ENCODE measurements around the gene WWOX.

Gene WWOX

DNA sequence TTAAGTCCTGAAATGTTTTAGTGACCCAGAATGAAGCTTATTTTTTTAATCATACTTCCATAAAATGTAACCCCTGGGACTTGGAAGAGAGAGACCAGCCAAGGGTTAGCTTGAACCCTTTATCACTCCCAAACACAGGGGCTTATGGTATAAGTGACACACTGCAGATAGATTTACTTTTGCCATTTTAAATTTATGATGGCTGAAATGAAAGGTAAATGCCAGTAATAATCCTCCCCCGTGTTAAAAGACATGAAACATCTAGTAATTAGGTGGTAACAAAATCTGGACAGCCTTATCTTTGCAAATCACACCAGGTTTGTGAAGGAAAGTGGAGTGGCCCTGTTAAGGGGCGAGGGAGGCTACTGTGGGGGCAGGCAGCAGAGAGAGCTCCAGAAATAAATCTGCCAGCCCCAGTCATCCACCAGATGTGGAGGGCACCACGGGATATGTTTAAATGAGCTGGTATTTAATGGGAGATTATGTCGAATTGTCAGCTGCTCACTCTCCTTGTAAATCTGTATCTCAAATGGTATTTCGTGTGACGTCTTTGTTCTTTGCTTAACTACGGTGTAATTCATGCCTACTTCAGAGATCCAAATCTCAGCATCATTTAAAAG is 326.5 kb downstream of the WWOX start:
- DNase-seq (ENCODE audit: low read depth) = no peak
- TF ChIP-seq, protein P1, sequence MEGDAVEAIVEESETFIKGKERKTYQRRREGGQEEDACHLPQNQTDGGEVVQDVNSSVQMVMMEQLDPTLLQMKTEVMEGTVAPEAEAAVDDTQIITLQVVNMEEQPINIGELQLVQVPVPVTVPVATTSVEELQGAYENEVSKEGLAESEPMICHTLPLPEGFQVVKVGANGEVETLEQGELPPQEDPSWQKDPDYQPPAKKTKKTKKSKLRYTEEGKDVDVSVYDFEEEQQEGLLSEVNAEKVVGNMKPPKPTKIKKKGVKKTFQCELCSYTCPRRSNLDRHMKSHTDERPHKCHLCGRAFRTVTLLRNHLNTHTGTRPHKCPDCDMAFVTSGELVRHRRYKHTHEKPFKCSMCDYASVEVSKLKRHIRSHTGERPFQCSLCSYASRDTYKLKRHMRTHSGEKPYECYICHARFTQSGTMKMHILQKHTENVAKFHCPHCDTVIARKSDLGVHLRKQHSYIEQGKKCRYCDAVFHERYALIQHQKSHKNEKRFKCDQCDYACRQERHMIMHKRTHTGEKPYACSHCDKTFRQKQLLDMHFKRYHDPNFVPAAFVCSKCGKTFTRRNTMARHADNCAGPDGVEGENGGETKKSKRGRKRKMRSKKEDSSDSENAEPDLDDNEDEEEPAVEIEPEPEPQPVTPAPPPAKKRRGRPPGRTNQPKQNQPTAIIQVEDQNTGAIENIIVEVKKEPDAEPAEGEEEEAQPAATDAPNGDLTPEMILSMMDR (IDR thresholded peaks at IDR 0.05; ENCODE audit: insufficient read depth, low read depth, low read length, missing control alignments) = no peak
- H3K4me3 ChIP-seq (ENCODE audit: low read length) = no peak overlapping the region

DNA sequence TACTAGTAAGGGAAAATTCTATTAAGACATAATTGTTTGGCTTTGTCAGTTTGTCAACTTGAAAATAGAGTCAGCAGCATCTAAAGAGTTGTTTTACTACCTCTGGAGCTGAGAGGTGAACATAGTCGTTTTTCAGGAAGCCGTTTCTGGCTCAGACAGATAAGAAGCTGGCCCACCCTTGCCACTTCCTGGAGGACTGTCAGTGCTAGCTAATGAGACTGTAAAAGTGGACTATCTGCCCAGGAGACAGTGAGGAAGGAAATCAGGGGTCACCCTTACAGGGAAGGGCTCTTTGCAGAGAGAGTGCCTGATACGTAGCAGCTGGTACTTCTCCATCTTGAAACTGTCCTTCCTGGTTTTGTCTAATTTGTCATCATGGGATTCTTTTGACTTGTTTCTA is 328.7 kb downstream of the WWOX start:
- TF ChIP-seq, protein P1 (IDR thresholded peaks at IDR 0.05; ENCODE audit: insufficient read depth, low read depth, low read length, missing control alignments) = no peak
- H3K4me3 ChIP-seq (ENCODE audit: low read length) = no peak overlapping the region
- DNase-seq (ENCODE audit: low read depth) = no peak

DNA sequence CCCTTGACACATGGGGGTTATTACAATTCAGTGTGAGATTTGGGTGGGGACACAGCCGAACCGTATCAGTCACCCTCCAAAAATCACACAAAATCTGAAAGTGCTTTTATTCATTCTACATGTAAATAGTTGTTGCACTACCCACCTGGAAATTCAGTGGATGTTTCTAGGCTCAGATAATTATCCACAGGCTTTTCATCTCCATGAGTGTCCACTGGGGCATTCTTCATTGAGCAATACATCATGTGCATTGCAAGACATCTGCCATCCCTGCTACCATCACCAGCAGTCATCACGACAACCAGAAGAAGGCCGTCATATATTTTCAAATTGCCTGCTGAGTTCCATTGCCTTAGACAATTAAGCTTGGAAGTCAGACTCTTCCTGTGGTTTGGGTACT is 330.8 kb downstream of the WWOX start:
- no peak for DNase-seq (ENCODE audit: low read depth)
- TF ChIP-seq, protein P1 (IDR thresholded peaks at IDR 0.05; ENCODE audit: insufficient read depth, low read depth, low read length, missing control alignments) = no peak
- no peak overlapping the region for H3K4me3 ChIP-seq (ENCODE audit: low read length)

DNA sequence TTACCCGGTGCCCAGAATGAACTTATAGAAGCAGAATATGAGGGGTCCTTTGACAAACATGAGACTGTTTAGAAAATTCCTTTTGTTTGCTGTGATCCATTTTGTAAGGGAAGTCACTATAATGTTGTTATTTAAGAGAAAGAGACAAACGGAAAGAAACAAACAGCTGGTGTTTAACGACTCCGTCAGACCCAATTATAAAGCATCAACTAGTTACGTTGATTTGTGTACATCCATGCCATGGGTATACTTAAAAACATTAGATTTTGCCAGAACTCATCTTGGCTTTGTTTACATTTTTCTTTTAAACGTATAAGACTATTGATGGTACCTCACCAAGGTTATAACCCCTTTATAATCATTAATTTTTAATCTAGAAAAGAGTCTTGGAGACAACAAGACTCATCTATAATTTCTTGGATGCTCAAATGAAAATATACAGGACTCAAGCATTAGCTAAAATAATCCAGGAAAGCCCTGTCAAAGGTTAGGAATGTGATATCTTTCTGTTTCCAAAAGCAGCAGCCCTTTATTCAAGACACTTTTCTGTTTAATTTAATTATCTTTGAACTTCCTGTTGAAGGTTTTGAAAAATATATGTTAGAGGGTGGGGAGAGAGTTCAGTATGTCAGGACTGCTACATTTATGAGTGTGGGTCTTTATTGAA is 331.7 kb downstream of the WWOX start:
- H3K4me3 ChIP-seq (ENCODE audit: low read length) = no peak overlapping the region
- no peak for DNase-seq (ENCODE audit: low read depth)
- TF ChIP-seq, protein P1 (IDR thresholded peaks at IDR 0.05; ENCODE audit: insufficient read depth, low read depth, low read length, missing control alignments) = no peak

DNA sequence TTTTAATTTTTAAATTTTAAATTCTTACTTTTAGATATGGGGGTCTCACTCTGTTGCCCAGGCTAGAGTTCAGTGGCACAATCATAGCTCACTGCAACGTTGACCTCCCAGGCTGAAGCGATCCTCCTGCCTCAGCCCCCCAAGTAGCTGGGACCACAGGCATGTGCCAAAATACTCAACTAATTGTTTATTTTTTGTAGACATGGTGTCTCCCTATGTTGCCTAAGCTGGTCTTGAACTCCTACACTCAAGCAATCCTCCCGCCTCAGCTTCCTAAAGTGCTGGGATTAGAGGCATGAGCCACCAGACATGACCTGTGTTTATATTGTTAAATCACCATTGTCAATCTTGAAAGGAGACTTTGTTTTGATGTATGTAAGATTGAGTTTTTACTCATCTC is 332.2 kb downstream of the WWOX start:
- TF ChIP-seq, protein P1 (IDR thresholded peaks at IDR 0.05; ENCODE audit: insufficient read depth, low read depth, low read length, missing control alignments) = no peak
- no peak for DNase-seq (ENCODE audit: low read depth)

DNA sequence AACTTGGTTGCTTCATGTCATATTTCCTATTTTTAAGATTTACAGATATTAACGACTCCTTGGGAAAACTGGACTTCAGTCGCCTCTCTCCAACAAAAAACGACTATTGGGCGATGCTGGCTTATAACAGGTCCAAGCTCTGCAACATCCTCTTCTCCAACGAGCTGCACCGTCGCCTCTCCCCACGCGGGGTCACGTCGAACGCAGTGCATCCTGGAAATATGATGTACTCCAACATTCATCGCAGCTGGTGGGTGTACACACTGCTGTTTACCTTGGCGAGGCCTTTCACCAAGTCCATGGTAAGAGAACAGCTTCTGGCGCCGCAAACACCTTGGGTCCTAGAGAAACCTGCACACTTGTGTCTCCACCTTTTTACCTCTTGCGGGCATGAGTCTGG is 333.0 kb downstream of the WWOX start:
- TF ChIP-seq, protein P1 (IDR thresholded peaks at IDR 0.05; ENCODE audit: insufficient read depth, low read depth, low read length, missing control alignments) = no peak
- no peak overlapping the region for H3K4me3 ChIP-seq (ENCODE audit: low read length)
- DNase-seq (ENCODE audit: low read depth) = no peak

More for the DNA sequence above, 332.2 kb downstream of the WWOX start:
- H3K4me3 ChIP-seq (ENCODE audit: low read length) = no peak overlapping the region

DNA sequence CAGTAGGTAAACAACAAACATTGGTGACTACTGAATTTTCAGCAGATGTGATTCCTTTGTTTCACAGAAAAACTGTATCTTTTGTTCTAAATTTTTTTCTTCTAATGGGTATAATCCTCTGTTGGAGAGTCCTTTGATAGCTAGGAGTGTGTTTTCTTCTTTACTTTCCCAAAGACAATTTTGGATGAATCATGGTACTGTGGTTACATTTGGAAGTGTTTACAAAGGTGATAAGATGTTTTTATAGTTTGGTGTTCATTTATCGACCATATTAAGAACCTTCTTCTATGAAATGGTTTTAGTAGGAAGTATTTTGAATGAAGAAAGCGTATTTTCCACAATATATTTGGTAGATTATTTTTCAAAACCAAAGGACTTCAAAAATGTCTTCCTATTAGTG is 333.7 kb downstream of the WWOX start:
- TF ChIP-seq, protein P1 (IDR thresholded peaks at IDR 0.05; ENCODE audit: insufficient read depth, low read depth, low read length, missing control alignments) = no peak
- no peak overlapping the region for H3K4me3 ChIP-seq (ENCODE audit: low read length)
- DNase-seq (ENCODE audit: low read depth) = no peak

Measured in epithelial cell of esophagus (primary cell).